DOHH2 (cell line): ENCODE results near the gene LRRC74B.

ENCODE experiments used
- CTCF ChIP-seq: fragments of 200-600 bp; sonication (generic); IDR thresholded peaks from one replicate; pipeline ENCODE4 v1.5.1; 2014; ENCODE audit warnings: antibody characterized with exemption, mild to moderate bottlenecking, low read depth, low read length; ENCODE audit not compliant: poor library complexity, severe bottlenecking
- EZH2phosphoT487 ChIP-seq: fragments of 200-600 bp; sonication (generic); IDR thresholded peaks from 2 replicates; pipeline ENCODE4 v1.6.1; 2017; ENCODE audit warnings: borderline replicate concordance, mild to moderate bottlenecking, antibody characterized with exemption, low read length, moderate library complexity, mixed read lengths

- TF ChIP-seq CTCF = no peak
- no peak for TF ChIP-seq EZH2phosphoT487
These were observed 30.2 kb upstream of the LRRC74B start for GRCh38 chr22:21015466-21016006.
